GM10248 (cell line): Measurements from ENCODE around the gene ELOVL5.

Experiments used
- CTCF ChIA-PET: fragments of 300-600 bp; sonication (Branson Sonifier 250); formaldehyde crosslinking; extraction: SDS; loops from one replicate; lab custom pipeline; 2021; ENCODE audit warnings: antibody characterized with exemption; lab: Yijun Ruan, JAX
- POLR2A ChIA-PET: fragments of 350-650 bp; sonication (Branson Sonifier 250); formaldehyde crosslinking; extraction: SDS; loops from one replicate; lab custom pipeline; 2020; ENCODE audit warnings: antibody characterized with exemption; lab: Yijun Ruan, JAX
- DNase-seq: peaks from one replicate; pipeline ENCODE4 v3.0.0; 2012; ENCODE audit errors: extremely low spot score
- CTCF ChIP-seq: IDR thresholded peaks from 2 replicates; pipeline ENCODE4 v1.5.1; 2012; ENCODE audit warnings: mild to moderate bottlenecking, low read depth; ENCODE audit errors: extremely low read depth, missing control alignments, control extremely low read depth

ELOVL5 gene

GRCh38 chr6:53241938-53242337 lies 106.8 kb downstream of the ELOVL5 start:
- POLR2A ChIA-PET = no interaction called here
- TF ChIP-seq CTCF = no peak
- DNase-seq = no peak
- CTCF ChIA-PET = interaction anchor here (1.7 kb wide), 1 partner anchor 23 kb away, joined by 4 read pairs; no protein-coding TSS in a partner anchor

GRCh38 chr6:53240761-53241160 lies 108.0 kb downstream of the ELOVL5 start:
- TF ChIP-seq CTCF = no peak
- POLR2A ChIA-PET = no interaction called here
- DNase-seq = no peak
- CTCF ChIA-PET = no interaction called here

- POLR2A ChIA-PET = no interaction called here
- TF ChIP-seq CTCF = no peak
- no peak for DNase-seq
- CTCF ChIA-PET = no interaction called here
These were observed 108.6 kb downstream of the ELOVL5 start for GRCh38 chr6:53240139-53240538.

- POLR2A ChIA-PET = no interaction called here
- CTCF ChIA-PET = no interaction called here
- no peak for TF ChIP-seq CTCF
- no peak for DNase-seq
These were observed 109.2 kb downstream of the ELOVL5 start for GRCh38 chr6:53239526-53239925.

- CTCF ChIA-PET = interaction anchor here (1.0 to 1.3 kb wide), 3 partner anchors 9 to 75 kb away, joined by 3 read pairs; no protein-coding TSS in a partner anchor
- POLR2A ChIA-PET = no interaction called here
These were observed 110.4 kb downstream of the ELOVL5 start for GRCh38 chr6:53238311-53238710.

GRCh38 chr6:53236241-53236640 lies 112.5 kb downstream of the ELOVL5 start:
- no peak for DNase-seq
- CTCF ChIA-PET = no interaction called here
- TF ChIP-seq CTCF = no peak
- POLR2A ChIA-PET = no interaction called here

More at GRCh38 chr6:53238311-53238710, 110.4 kb downstream of the ELOVL5 start:
- no peak for DNase-seq
- TF ChIP-seq CTCF = no peak
